SH-SY5Y (cell line): ENCODE data around the gene SYCE1.

Source experiments
- GATA2 ChIP-seq: IDR thresholded peaks from 2 replicates; pipeline ENCODE4 v1.6.1; 2011; ENCODE audit warnings: mild to moderate bottlenecking, low read depth, low read length
- GATA3 ChIP-seq: IDR thresholded peaks from 2 replicates; pipeline ENCODE4 v1.6.1; 2011; ENCODE audit warnings: low read depth, mild to moderate bottlenecking, low read length, moderate library complexity

SYCE1 gene

GRCh38 chr10:133525444-133525843 lies 39.9 kb downstream of the SYCE1 start:
- no peak for TF ChIP-seq GATA2
- TF ChIP-seq GATA3 = no peak

DNA sequence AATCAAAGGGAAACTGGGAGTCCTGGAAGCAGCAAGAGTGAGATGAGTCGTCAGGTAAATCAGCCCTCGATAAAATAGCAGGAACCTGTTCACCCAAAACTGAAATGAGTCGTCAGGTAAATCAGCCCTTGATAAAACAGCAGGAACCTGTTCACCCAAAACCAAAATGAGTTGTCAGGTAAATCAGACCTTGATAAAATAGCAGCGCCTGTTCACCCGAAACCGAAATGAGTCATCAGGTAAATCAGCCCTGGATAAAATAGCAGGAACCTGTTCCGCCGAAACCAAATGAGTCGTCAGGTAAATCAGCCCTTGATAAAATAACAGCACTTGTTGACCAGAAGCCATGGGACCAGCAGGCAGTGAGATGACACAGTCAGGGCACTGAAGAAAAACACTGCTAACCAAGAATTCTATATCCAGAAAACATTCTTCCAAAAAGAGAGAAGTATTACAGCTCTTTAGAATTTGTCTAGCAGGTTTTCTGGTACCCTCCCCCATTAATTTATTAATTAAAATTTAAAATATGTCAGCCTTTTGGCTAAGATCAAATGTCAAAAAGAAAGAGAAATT lies 41.7 kb downstream of the SYCE1 start:
- TF ChIP-seq GATA3 = no peak
- TF ChIP-seq GATA2 = no peak

DNA sequence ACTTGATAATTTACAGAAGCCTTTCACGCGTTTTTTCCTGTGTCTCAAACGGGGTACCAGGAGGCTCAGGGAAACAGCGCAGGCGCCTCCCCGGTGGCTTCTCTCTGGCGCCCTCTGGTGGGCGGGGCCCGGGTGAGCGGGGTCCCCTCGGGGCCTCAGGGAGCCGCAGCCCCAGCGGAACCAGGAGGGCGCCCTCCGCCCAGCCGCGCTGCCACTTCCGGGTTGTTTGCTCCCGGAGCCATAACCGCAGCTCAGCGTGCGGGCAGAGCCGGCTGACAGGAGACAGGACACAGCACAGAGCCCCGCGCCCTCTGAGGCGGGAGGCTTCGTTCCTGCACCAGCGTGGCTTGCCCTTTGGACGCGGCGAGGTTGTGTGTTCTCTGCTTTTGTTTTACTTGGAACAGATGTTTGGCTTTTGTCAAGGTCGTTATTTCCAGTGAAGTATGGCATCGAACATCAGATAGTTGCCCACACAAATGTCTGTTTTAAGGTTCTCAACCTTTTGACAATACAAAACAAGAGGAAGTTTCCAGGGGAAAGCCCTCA lies 45.1 kb downstream of the SYCE1 start:
- TF ChIP-seq GATA3 = no peak
- no peak for TF ChIP-seq GATA2

- no peak for TF ChIP-seq GATA3
- no peak for TF ChIP-seq GATA2
Observed at GRCh38 chr10:133516057-133516456, 49.3 kb downstream of the SYCE1 start.

DNA sequence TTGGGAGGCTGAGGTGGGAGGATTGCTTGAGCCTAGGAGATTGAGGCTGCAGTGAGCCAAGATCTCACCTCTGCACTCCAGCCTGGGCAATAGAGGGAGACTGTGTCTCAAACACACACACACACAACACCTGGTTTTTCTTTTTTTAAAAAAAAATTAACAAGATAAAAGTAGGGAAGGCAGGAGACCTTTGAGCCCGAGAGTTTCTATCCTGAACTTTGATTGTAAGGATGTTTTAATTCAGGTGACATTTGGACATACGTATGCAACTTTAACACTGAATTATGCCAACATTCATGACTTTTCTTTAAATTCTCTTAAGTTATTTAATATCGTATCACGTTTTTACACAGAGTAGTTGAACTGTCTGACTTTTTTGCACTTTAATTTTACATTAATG lies 49.9 kb downstream of the SYCE1 start:
- TF ChIP-seq GATA3 (no peak), GATA2 (no peak)

- TF ChIP-seq GATA3 (no peak), GATA2 (no peak)
Observed at GRCh38 chr10:133511907-133512528, 53.4 kb downstream of the SYCE1 start.

DNA sequence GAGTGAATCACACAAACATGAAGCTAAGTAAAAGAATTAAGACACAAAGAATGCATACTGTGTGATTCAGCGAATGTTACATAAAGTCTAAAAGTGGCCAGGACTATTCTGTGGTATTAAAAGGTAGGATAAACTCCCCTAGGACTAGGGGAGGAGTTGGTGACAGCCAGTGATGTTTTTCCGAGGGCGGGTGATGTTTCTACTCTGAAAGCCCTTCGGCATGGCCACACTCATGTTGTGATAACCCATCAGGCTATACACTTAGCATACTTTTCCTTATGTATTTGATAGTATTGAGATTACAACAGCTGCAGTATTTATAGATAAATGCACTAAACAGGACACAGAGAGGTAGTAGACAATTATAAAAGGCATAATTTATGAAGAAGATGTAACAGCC lies 54.0 kb downstream of the SYCE1 start:
- TF ChIP-seq GATA3 = no peak
- no peak for TF ChIP-seq GATA2

DNA sequence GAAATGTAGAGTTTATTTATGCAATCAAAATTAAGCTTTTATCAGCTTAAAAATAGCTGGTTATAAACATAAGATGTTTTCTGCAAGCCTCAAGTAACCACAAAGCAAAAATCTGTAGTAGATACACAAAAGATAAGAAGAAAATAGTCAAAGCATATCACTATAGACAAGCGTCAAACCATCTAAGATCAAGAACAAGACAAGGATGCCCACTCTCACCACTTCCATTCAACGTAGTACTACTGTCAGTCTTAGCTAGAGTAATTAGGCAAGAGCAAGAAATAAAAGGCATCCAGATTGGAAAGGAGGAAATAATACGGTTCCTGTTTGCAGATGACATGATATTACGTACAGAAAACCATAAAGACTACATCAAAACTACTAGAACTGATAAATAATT lies 55.7 kb downstream of the SYCE1 start:
- TF ChIP-seq GATA2 (no peak), GATA3 (no peak)
